HG03159 (cell line): ENCODE results near the gene LAMC2.
"Not testable (repeated sequence)": the region's sequence is repeated elsewhere in the genome, so short reads cannot be mapped to it uniquely, and the experiment has no call there.

Experiments
- ATAC-seq: cut with Tn5 transposase; IDR thresholded peaks from one replicate; pipeline ENCODE4 v1.9.1; 2021; ENCODE audit warnings: mild to moderate bottlenecking, moderate library complexity; ENCODE audit not compliant: unreplicated experiment

LAMC2 gene

GRCh38 chr1:183235503-183235902, 49.4 kb downstream of the LAMC2 start:
- no peak for ATAC-seq

DNA sequence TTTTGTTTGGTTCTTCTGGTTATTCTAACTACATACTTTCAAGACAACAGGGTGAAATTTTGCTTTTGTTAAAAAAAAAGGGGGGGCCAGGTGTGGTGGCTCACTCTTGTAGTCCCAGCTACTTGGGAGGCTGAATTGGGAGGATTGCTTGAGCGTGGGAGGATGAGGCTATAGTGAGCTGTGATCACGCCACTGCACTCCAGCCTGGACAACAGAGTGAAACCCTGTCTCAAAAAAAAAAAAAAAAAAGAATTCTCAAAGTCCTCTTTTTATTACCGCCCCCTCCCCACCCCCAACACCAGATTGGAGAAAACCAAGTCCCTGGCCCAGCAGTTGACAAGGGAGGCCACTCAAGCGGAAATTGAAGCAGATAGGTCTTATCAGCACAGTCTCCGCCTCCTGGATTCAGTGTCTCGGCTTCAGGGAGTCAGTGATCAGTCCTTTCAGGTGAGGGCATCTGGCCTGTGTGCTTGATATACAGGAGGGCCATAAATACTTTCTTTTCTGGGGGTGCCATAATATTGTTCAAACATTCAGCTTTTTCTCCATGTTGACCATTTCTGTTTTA, 50.2 kb downstream of the LAMC2 start:
- no peak for ATAC-seq

GRCh38 chr1:183237046-183237445, 51.0 kb downstream of the LAMC2 start:
- ATAC-seq = no peak

DNA sequence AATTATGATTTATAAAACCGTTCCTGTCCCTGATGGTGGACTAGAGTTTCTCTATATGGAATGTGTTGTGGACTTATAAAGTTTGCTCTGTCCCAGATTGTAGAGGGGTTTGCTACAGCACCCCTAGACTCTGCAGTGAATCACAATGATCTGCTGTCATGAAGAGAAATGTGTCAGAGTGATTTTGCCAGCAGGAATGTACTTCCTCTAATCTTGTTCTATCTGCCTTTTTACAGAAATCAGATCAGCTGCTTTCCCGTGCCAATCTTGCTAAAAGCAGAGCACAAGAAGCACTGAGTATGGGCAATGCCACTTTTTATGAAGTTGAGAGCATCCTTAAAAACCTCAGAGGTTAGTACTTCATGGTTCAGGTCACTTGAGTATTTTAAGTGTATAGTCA, 52.0 kb downstream of the LAMC2 start:
- no peak for ATAC-seq

DNA sequence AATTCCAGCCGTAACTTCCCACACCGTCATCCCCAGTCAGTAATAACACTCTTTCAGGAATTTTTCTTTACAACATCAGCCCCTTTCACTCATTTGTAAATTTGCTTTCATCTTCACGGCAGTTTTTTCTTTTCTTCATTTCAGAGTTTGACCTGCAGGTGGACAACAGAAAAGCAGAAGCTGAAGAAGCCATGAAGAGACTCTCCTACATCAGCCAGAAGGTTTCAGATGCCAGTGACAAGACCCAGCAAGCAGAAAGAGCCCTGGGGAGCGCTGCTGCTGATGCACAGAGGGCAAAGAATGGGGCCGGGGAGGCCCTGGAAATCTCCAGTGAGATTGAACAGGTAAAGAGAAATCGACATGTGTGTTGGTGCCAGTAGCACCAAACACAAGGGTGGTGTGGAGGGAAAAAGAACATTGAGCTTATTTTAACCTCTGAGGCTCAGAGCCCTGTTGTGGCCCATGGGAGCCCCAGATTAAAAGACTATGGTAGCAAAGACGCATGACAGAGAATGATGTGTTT, 53.2 kb downstream of the LAMC2 start:
- ATAC-seq = no peak

GRCh38 chr1:183239793-183240525, 53.9 kb downstream of the LAMC2 start:
- ATAC-seq = no peak

DNA sequence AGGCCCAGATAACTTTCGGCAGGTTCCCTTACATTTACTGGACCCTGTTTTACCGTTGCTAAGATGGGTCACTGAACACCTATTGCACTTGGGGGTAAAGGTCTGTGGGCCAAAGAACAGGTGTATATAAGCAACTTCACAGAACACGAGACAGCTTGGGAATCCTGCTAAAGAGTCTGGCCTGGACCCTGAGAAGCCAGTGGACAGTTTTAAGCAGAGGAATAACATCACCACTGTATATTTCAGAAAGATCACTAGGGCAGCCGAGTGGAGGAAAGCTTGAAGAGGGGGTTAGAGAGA, 54.4 kb downstream of the LAMC2 start:
- no peak for ATAC-seq

DNA sequence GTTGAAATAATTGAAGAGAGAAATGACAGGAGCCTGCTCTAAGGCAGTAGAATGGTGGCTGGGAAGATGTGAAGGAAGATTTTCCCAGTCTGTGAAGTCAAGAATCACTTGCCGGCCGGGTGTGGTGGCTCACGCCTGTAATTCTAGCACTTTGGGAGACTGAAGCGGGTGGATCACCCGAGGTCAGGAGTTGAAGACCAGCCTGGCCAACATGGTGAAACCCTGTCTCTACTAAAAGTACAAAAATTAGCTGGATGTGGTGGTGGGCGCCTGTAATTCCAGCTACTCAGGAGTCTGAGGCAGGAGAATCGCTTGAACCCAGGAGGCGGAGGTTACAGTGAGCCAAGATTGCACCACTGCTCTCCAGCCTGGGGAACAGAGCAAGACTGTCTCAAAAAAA, 54.8 kb downstream of the LAMC2 start:
- not testable (repeated sequence) for ATAC-seq

- no peak for ATAC-seq
Observed at GRCh38 chr1:183241471-183241870, 55.4 kb downstream of the LAMC2 start.

- no peak for ATAC-seq
Observed at GRCh38 chr1:183242556-183242955, 56.5 kb downstream of the LAMC2 start.

DNA sequence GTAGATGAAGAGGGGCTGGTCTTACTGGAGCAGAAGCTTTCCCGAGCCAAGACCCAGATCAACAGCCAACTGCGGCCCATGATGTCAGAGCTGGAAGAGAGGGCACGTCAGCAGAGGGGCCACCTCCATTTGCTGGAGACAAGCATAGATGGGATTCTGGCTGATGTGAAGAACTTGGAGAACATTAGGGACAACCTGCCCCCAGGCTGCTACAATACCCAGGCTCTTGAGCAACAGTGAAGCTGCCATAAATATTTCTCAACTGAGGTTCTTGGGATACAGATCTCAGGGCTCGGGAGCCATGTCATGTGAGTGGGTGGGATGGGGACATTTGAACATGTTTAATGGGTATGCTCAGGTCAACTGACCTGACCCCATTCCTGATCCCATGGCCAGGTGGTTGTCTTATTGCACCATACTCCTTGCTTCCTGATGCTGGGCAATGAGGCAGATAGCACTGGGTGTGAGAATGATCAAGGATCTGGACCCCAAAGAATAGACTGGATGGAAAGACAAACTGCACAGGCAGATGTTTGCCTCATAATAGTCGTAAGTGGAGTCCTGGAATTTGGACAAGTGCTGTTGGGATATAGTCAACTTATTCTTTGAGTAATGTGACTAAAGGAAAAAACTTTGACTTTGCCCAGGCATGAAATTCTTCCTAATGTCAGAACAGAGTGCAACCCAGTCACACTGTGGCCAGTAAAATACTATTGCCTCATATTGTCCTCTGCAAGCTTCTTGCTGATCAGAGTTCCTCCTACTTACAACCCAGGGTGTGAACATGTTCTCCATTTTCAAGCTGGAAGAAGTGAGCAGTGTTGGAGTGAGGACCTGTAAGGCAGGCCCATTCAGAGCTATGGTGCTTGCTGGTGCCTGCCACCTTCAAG, 57.3 kb downstream of the LAMC2 start:
- no peak for ATAC-seq

GRCh38 chr1:183244466-183244865, 58.4 kb downstream of the LAMC2 start:
- ATAC-seq = no peak

DNA sequence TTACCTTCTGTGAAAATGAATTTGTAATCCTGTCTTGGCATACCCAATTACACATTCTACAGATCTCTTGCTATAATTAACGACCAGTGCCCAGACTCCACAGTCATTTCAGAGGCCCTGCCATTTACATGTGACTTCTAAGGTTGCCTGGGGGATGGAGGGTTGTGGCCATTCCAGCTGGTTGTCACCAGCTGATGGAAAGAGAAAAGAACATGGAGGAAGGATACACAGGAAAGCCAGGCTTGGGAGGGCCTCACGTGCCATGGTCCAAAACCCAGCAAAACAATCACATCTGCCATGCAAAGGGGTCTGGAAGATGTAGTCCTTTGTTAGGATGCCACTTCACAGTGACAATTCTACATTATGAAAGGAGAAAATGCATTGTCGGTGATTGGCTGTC, 59.3 kb downstream of the LAMC2 start:
- ATAC-seq = no peak

GRCh38 chr1:183246436-183246835, 60.4 kb downstream of the LAMC2 start:
- no peak for ATAC-seq

DNA sequence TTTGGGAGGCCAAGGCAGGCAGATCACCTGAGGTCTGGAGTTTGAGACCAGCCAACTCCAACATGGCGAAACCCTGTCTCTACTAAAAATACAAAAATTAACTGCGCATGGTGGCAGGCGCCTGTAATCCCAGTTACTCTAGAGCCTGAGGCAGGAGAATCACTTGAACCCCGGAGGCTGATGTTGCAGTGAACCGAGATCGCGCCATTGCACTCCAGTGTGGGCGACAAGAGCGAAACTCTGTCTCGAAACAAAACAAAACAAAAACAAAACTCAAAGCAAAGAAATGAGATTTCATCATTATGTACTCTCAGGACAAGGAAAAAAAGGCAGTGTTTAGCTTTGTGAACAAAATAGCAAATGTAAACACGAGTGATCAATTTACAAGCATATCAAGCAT, 61.0 kb downstream of the LAMC2 start:
- no peak for ATAC-seq

GRCh38 chr1:183247484-183247883, 61.4 kb downstream of the LAMC2 start:
- ATAC-seq = no peak

DNA sequence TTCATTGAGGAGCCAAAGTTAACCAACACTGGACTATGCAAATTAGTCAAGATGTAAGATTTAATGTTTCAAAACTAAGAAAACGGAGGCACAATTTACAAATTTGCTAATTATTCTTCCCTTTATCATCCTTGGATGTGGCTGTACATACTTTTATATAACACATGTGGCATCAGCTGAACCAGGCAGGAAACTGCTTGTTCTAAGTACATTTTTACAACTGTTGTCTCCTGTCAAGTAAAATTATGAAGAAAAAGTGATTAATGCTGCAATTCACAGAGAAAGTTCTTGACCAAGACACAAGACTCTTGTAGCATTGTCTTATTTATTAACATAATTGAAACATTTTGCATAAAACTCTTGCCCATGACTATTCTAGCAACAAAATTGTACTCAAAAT, 61.9 kb downstream of the LAMC2 start:
- ATAC-seq = no peak

GRCh38 chr1:183248989-183249691, 63.1 kb downstream of the LAMC2 start:
- no peak for ATAC-seq

DNA sequence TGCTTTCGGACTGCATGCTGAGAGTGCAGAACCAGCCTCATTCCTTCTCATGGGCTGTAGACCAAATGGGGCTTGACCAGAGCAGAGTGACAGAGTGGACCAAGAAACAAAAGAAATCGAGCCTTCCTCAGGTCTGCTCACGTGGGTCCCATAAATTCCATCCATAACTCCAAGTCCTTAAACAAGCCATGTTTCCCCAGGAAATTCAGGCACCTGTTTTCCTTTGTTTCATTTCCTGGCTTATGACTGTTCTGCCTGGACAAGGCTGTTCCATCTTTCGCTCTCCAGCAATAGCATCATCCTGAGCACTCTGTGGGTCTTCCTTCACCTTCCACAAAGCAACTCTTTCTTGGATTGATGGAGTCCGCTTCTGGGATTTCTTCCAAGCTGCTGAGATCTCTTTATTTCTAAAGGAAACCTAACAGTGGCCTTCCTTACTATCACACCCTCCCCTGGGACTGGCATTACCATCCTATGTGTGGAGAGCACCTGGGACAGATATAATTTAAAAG, 63.9 kb downstream of the LAMC2 start:
- ATAC-seq = no peak

DNA sequence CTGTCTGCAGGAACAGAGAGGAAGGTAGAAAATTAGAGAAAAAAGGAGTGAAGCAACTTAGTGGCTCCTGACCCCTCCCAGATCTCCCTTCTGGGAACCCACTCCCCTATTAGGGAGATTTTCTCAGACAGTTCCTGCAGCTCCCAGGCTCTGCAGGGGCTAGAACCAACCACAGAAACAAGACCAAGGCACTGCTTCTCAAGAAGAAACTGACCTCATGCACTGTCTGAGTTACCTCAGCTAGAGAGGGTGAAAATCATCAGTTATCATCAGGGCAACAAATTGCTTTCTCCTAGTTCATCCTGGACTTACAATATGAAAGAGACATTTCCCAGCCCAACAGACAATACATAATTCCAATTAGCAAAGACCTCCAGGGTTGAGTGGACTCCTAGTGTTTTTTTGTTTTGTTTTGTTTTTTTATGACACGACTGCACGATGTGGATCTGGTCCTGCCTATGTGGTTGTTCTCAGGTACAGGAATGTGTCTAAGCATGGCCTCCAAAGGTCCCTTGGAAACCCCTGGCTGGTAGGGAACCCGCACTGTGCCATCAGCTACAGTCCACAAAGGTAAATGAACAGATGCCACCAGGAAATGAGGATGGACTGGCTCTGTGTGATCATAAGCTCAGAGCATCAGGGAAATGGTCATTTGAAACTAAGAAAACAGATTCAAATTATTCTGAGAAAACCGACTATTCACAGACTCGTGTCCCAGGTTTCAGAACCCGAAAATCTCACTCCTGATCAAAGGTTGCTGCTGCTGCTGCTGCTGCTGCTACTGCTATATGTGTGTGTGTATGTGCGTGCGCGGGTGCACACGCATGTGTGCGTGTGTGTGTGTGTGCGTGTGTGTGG, 65.3 kb downstream of the LAMC2 start:
- no peak for ATAC-seq
